ENCODE data around the gene SLC35D1. TPM values are rescaled to one million over a fixed set of nuclear protein-coding genes. Genes with fewer than 3 reads are reported as not detected.

Gene SLC35D1
- total RNA-seq = 11.2 TPM

GRCh38 chr1:67053785-67054772 is at the start of gene SLC35D1:
TSS of gene SLC35D1 (minus strand) at chr1:67054148. CDS start at chr1:67054013, 135 bp downstream.

Small RNAs within 50 kb of the gene (small RNA-seq; reads per million reads assigned to genes)
- gene RF00322 (ENCODE audit: low replicate concordance) = not detected

Other genes with a start within 250 kb of the SLC35D1 start
- 22.6 TPM for gene DNAI4, start 129.3 kb downstream of the SLC35D1 start, total RNA-seq
- gene MIER1, start 129.2 kb downstream of the SLC35D1 start, total RNA-seq = 23.3 TPM
- not detected for gene C1orf141, start 80.8 kb upstream of the SLC35D1 start, total RNA-seq
- 0.06 TPM for gene IL23R, start 112.3 kb upstream of the SLC35D1 start, total RNA-seq